NK-92 (cell line): ENCODE measurements around the gene KRTAP10-1.
"Not testable (repeated sequence)": the region's sequence is repeated elsewhere in the genome, so short reads cannot be mapped to it uniquely, and the experiment has no call there.

Source experiments
- DNase-seq: peaks from one replicate; lab custom pipeline; 2025; ENCODE audit not compliant: unreplicated experiment; lab: John Stamatoyannopoulos, UW

Gene KRTAP10-1

DNA sequence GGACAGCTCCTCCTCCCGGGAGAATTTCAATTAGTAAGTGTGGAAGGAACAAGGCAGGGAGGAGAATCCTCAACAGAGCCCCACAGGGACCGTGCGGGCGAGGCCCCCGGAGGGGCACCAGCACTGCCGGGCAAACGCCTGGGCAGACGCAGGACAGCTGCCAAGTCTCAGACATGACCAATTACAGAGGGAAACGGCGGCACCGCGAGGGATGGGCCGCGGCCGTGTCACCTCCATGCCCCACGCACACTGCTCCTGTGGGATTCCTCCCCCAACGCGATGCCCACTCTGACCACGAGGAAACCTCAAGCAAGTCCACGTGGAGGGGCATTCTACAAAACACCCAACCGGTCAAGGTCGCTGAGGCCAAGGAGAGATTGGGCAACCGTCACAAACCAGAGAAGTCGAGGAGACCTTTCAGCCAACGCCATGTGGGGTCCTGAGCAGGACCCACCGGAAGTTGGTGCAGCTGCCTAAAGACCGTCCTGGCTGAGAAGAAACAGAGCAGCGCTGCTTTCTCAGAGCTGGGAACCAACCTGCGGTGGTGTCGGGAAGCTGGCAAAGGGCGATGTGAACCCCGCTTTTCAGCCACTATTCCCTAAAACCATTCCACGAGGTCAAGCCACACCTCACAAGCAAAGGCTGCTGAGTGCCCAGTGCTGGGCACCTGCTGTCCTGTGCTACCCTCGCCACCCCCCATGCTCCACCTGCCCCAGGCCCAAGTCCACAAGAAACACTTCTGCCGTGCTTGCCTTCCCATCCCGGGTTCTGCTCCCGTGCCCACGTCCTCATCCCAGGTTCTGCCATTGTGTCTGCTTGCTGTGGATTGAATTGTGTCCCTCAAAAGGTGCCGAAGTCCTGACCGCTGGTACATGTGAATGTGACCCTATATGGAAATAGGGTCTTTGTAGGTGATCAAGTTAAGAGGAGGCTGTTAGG, 32.1 kb upstream of the KRTAP10-1 start:
- no peak for DNase-seq

DNA sequence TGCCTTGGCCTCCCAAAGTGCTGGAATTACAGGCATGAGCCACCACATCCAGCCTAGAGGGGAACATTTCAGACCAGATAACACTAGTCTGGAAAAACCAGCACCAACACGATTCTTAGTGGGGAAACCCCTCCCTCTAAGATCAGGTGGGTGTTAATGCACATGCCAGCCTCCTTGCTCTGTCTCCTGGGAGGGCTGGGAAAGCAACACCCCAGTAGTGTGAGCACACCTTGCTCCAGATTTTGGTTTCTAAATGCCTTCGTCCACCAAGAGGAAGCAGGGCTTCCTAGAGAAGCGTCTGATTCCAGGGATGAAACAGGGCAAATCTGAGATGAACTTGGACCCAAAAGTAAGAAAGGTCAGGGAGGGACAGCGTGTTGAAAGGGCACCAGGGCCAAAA, 31.3 kb upstream of the KRTAP10-1 start:
- no peak for DNase-seq

DNA sequence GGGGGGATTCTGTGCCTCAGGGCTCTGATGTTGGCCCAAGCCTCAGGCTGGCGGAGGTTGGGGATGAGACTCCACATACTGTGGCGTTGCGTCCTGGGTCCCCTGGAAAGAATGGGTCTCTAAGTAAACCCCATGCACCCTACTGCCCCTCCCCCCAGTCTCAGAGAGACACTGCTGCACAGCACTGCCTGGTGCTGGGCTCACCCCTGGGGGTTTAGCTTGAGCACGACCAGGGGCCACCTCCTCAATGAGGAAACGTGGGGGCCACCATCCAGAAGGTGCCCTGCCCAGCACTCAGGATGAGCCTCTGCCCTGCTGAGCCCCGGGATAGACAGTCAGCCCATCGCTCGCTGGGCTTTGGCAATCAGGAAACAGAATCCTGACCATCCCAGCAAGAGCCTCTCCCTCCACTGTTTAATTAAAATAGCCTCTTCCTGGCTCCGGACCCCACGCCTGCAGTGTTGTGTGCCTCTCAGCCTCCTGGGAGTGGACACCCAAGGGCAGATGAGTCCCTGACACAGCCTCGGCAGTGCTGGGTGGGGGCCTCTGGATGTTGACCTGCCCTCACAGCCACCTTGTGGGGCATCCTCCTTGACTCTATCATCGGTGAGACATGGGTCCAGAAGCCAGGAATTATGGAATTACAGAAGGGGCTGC, 30.0 kb upstream of the KRTAP10-1 start:
- no peak for DNase-seq

GRCh38 chr21:44568667-44569556, 28.9 kb upstream of the KRTAP10-1 start:
- no peak for DNase-seq

DNA sequence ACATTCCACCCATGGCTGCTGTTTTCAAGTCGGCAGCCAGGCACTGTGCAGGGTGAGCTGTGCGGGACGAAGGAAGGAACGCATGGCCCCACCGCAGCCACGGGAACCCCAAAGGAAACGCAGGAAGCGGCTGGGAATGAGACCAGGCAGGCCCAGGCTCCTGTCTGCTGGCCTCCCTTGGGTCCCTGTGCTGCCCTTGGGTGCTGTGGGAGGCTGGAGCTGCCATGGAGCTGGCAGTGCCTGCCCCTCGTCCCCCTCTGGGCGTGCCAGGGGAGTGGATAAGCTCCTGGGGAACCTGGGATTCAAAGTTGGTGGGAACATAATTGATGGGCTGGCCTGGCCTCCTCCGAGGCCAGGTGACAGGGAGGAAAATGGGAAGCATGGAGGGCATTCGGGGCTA, 28.3 kb upstream of the KRTAP10-1 start:
- DNase-seq = no peak

DNA sequence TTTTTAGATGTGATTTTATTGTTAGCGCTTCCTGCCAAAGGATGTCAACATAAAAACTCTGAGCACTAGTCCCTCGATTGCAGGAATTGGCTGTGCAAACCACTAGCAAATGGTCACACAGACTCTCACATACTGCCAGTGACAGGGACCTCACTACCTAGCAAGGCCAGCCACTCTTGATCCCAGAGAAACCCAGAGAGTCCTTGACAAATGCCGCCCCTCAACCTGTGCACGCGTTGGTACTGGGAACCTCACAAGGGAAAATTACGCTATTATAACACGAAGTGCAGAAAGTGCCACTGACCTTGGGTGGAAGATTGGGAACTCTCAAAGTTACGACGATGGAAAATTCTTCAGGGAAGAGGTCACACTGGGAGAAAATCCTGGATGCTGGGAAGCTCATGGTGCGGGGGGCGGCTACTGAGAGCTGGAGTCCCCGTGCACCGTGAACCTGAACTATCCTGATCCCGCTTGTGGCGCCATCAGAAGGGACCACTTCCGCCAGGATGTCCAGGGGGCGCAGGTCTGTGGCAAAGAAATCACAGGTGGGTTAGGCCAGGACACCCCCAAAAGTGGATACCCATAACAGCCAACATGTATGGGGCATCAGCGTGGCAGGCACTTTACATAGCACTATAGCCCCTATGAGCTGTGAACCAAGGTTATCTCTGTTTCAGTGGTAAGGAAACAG, 27.6 kb upstream of the KRTAP10-1 start:
- no peak for DNase-seq

- DNase-seq = no peak
Observed at GRCh38 chr21:44566403-44566802, 26.4 kb upstream of the KRTAP10-1 start.

DNA sequence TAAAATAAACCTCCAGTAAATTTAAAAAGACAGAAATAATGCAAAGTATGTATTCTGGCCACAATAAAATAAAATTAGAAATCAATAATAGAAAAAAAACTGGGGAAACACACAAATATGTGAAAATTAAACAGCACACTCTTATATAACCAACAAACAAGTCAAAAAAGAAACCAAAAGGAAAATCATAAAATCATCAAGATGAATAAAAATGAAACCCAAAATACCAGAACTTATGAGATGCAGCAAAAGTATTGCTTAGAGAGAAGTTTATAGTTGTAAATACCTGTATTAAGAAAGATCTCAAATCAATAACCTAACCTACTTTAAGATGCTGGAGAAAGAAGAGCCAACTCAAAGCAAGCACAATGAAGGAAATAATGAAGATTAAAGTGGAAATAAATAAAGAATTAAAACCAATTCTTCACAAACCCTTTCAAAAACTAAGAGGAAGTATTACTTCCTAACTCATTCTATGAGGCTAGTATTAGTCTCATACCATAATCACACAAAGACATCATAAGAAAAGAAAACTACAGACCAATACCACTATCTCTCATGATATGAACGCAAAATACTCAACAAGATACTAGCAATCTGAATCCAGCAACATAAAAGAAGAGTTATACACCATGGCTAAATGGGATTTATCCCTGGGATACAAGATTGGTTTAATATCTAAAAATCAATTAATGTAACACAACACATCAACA, 25.0 kb upstream of the KRTAP10-1 start:
- no peak for DNase-seq

GRCh38 chr21:44564099-44564498, 24.1 kb upstream of the KRTAP10-1 start:
- DNase-seq = no peak

DNA sequence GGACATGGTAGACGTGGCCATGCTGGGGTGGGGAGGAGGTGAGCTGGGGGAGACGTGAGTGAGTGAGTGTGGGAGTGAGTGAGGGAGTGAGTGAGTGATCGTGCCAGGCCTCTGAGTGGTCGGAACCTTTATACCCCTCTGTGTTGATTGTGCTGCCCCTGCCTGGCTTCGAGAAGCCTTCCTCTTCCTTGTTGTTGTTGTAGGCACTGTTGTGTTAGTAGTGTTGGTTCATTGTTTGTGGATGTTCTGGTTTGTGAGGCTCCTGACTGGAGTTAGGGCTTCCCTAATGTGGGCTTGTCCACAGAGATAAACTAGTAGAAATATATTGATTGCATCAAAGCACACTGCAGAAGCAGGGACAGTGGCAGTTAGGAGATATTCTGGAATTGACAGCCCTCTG, 18.7 kb upstream of the KRTAP10-1 start, which contains the start of gene KRTAP10-3:
TSS of gene KRTAP10-3 (minus strand) at position 101 of the 400 bp plus-strand sequence. CDS start at position 21, 80 bp downstream.
- DNase-seq = no peak

- not testable (repeated sequence) for DNase-seq
Observed at GRCh38 chr21:44558329-44558675, 18.3 kb upstream of the KRTAP10-1 start.

DNA sequence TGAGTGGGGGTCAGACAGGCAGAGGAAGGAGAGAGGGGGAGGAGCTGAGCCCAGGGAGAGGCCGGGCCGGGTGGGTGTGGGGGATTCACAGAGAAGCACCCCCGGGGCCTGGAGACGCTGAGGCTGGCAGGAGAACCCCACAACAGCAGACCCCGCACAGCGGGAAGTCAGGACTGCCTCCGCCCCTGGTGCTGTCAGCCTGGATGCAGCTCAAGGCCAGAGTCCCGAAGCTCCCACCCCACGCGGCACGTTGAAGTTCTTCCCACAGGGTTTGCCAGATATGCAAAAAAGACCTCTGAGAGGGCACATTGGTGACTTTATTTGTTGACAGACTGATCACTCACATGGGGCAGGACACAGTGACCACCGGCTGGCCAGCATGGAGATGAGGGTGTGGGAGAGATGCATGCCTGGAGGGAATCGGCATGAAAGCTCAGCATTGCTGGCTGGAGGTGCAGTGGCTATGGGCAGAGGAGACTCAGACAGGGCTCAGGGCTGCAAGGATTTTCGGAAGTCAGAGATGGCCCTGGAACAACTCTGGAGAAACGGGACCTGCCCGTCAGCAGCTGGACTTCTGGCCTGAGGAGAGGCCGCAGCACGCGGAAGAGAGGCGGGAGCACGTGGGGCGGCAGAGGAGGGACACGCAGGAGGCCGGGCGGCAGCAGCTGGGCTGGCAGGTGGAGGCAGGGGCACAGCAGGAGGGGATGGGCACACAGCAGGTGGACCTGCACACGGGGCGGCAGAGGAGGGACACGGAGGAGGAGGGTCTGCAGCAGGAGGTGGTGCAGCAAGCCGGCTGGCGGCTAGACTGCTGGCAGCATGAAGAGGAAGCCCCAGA, 17.7 kb upstream of the KRTAP10-1 start:
- DNase-seq = no peak

DNA sequence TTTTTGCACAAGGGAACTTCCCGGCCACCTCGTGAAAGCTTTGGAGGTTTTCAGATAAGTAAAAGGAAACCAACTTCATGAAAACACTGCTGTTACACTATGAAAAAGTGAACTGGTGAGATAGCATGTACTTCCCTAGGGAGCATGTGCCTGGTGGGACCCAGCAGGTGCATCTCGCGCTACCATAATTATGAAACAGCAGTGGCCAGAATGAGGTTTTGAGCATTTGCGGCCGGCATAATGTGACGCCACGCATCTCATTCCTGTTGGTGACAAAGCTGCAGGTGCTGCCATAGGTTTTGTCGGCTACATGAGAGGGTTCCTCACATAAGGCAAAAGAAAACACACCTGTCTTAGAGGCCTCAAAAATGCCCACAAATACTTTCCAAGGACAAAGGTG, 16.9 kb upstream of the KRTAP10-1 start:
- no peak for DNase-seq

DNA sequence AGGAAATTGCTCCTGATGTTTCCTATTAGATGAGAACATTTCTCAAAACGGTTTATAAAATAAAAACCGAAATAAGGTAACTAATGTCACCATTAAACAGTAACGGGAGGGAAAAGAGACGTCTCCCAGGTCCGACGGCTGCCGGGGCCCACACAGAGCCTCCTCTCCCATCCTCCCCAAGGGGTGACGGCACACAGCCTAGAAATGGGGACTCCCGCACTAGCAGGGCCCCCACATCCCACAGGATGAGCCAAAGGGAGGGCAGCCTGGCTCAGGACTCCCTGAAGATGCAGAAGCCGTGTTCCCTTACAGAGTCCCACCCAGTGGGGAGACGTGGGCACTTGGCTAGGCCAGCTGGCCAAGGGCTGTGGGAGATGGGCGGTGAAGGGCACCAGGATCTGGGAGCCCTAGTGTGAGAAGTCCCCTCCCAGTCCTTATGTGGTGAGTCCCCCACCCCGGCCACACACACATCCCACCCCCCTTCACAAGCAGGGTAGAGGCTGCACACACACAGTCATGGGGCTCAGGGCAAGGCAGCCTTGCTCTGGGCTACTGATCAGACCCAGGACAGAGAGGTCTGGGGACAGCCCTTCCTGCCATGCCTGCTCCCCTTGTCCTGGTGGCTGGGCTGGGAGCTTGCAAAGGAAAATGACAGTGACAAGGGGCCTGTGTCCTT, 15.3 kb upstream of the KRTAP10-1 start:
- no peak for DNase-seq

- no peak for DNase-seq
Observed at GRCh38 chr21:44552681-44553080, 12.7 kb upstream of the KRTAP10-1 start.

DNA sequence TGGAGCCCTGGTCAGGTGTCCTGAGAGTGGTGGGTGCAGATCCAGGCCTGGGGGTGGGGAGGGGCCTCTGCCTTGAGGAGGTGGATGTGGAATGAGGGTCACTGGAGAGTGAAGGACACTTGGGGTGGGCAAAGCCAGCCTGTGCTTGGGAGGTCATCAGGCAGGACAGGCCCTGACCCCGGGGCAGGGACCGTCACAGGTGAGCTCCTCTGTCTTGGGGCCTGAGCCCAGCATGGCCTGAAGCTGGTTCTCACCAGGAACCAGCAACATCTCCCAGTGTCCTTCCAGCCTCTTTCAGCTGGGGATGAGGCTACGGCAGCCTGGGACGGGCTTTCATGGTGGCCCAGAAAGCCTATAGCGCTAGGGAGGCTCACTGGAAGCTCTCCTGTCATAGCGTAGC, 12.1 kb upstream of the KRTAP10-1 start:
- DNase-seq = no peak

DNA sequence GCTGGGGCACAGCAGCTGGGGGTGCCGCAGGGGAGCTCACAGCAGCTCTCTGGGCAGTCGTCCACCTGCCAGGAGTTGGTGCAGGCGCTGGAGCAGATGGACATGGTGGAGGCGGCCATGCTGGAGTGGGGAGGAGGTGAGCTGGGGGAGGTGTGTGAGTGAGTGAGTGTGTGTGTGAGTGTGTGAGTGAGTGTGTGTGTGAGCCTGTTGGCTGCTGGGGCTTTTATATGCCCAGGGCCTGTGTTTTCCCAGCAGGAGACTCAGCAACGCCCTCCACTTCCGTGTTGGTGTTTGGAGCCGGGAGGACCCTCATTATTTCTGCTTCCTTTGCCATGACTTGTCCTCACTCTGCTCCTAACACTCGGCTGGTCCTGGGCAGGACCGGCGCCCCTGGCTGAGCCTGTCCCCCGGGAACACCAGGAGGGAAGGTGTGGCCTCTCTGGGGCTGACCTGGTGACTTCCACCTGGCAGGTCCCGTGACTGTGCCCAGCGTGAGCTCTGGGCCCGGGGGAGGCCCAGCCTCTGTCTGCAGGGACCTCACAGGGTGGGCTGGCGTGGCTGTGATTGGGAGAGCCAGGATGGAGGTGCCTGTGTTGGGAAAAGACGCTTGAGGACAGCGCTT, 11.5 kb upstream of the KRTAP10-1 start, which contains the start of gene KRTAP10-2:
TSS of gene KRTAP10-2 (minus strand) at position 166 of the 622 bp plus-strand sequence. CDS start at position 119, 47 bp downstream.
- no peak for DNase-seq

DNA sequence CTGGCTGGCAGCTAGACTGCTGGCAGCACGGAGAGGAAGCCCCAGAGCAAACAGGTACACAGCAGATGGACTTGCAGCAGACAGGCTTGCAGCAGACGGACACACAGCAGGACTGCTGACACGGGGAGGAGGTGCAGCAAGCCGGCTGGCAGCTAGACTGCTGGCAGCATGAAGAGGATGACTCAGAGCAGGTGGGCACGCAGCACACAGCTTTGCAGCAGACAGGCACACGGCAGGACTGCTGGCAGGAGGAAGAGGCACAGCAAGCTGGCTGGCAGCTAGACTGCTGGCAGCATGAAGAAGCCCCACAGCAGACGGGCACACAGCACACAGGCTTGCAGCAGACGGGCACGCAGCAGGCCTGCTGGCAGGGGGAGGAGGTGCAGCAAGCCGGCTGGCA, 10.8 kb upstream of the KRTAP10-1 start:
- DNase-seq = no peak
